HepG2 (cell line): ENCODE data around the gene CARHSP1. TPM values are rescaled to one million over a fixed set of nuclear protein-coding genes. Genes with fewer than 3 reads are reported as not detected.
A peak's percentile ranks its signal among the peaks of the same experiment; 100 is the strongest.

Source experiments
- AKNA ChIP-seq: sonication (generic); formaldehyde crosslinking; IDR thresholded peaks from 2 replicates; pipeline ENCODE4 v1.4.0; 2020; ENCODE audit warnings: missing genetic modification reagents, borderline replicate concordance
- FOXO1 ChIP-seq: sonication (generic); formaldehyde crosslinking; IDR thresholded peaks from 2 replicates; pipeline ENCODE4 v1.4.0; 2020; ENCODE audit warnings: missing genetic modification reagents
- KAT7 ChIP-seq: IDR thresholded peaks from 2 replicates; pipeline ENCODE4 v1.6.1; 2018; ENCODE audit warnings: borderline replicate concordance, missing compliant biosample characterization
- POLR2A ChIP-seq, 2 experiments: IDR thresholded peaks; 2 replicates each; pipeline ENCODE4 v1.6.1; 2011; ENCODE audit warnings: low read depth in 2 of 2, low read length in 2 of 2, mild to moderate bottlenecking in 1 of 2, moderate library complexity in 1 of 2; ENCODE audit not compliant: insufficient read depth in 1 of 2
- RFXAP ChIP-seq: sonication (generic); formaldehyde crosslinking; IDR thresholded peaks from 2 replicates; pipeline ENCODE4 v1.4.0; 2020; ENCODE audit warnings: missing genetic modification reagents, borderline replicate concordance
- TAF1 ChIP-seq: sonication (generic); formaldehyde crosslinking; IDR thresholded peaks from 2 replicates; pipeline ENCODE4 v1.4.0; 2020; ENCODE audit warnings: missing genetic modification reagents
- ZFP91 ChIP-seq: sonication (generic); formaldehyde crosslinking; IDR thresholded peaks from 2 replicates; pipeline ENCODE4 v1.9.0; 2022; ENCODE audit warnings: missing genetic modification reagents, mild to moderate bottlenecking, borderline replicate concordance
- ZKSCAN1 ChIP-seq: fragments of 150-350 bp; IDR thresholded peaks from 2 replicates; pipeline ENCODE4 v1.6.1; 2014; ENCODE audit warnings: low read length
- ZNF276 ChIP-seq: sonication (generic); formaldehyde crosslinking; IDR thresholded peaks from 2 replicates; pipeline ENCODE4 v1.4.0; 2020; ENCODE audit warnings: mild to moderate bottlenecking, low read depth, missing genetic modification reagents
- polyA plus RNA-seq, 8 experiments: library from polyadenylated mRNA; depleted of rRNA in 3 of 8; stranded (reverse) in 7 of 8; unstranded in 1 of 8; fragments of >200 nt; fragmentation: Illumina TruSeq in 4 of 8; extraction: Trizol in 4 of 8; gene quantifications; 2 replicates each; pipeline versions ENCODE4 v1.2.1 to v1.2.3, GENCODE V29; 2011 to 2016; ENCODE audit warnings: low read depth in 4 of 8, missing spikeins in 1 of 8, mixed read lengths in 1 of 8; ENCODE audit not compliant: insufficient read depth in 1 of 8
- total RNA-seq, 5 experiments: library from RNA; depleted of rRNA; stranded (reverse); fragments of >200 nt; fragmentation: Illumina TruSeq; extraction: Trizol; gene quantifications; 2 replicates each; pipeline ENCODE4 v1.2.3, GENCODE V29; 2016; ENCODE audit warnings: low read depth in 1 of 5
- TF ChIP-seq, protein P1 (sequence below): sonication (generic); formaldehyde crosslinking; IDR thresholded peaks from 2 replicates; pipeline ENCODE4 v1.4.0; 2020; ENCODE audit warnings: missing genetic modification reagents
- TF ChIP-seq, protein P2 (sequence below): sonication (generic); formaldehyde crosslinking; IDR thresholded peaks from 2 replicates; pipeline ENCODE4 v1.4.0; 2020; ENCODE audit warnings: missing genetic modification reagents
- TF ChIP-seq, protein P3 (sequence below): sonication (generic); formaldehyde crosslinking; IDR thresholded peaks from 2 replicates; pipeline ENCODE4 v1.4.0; 2020; ENCODE audit warnings: missing genetic modification reagents, mild to moderate bottlenecking, borderline replicate concordance

Gene CARHSP1
- total and polyA plus RNA-seq, 2 of the 13 experiments (the other 11 are each of a cell fraction or from before 2014, with no cell fraction given): 173 to 345 TPM

GRCh38 chr16:8868416-8869211, at the start of gene CARHSP1 (continued):
- TF ChIP-seq TAF1 (CRISPR knock-in tag): peak; percentile 97
- TF ChIP-seq, protein P1, sequence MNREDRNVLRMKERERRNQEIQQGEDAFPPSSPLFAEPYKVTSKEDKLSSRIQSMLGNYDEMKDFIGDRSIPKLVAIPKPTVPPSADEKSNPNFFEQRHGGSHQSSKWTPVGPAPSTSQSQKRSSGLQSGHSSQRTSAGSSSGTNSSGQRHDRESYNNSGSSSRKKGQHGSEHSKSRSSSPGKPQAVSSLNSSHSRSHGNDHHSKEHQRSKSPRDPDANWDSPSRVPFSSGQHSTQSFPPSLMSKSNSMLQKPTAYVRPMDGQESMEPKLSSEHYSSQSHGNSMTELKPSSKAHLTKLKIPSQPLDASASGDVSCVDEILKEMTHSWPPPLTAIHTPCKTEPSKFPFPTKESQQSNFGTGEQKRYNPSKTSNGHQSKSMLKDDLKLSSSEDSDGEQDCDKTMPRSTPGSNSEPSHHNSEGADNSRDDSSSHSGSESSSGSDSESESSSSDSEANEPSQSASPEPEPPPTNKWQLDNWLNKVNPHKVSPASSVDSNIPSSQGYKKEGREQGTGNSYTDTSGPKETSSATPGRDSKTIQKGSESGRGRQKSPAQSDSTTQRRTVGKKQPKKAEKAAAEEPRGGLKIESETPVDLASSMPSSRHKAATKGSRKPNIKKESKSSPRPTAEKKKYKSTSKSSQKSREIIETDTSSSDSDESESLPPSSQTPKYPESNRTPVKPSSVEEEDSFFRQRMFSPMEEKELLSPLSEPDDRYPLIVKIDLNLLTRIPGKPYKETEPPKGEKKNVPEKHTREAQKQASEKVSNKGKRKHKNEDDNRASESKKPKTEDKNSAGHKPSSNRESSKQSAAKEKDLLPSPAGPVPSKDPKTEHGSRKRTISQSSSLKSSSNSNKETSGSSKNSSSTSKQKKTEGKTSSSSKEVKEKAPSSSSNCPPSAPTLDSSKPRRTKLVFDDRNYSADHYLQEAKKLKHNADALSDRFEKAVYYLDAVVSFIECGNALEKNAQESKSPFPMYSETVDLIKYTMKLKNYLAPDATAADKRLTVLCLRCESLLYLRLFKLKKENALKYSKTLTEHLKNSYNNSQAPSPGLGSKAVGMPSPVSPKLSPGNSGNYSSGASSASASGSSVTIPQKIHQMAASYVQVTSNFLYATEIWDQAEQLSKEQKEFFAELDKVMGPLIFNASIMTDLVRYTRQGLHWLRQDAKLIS (CRISPR knock-in tag): no peak
- peak in 1 of 2 experiments; percentile 88; a peak in 2 of 4 replicates for TF ChIP-seq POLR2A (IDR thresholded peaks at IDR 0.05; ENCODE audit: insufficient read depth in 1 of 2, low read depth in 2 of 2, low read length in 2 of 2)
- TF ChIP-seq, protein P2, sequence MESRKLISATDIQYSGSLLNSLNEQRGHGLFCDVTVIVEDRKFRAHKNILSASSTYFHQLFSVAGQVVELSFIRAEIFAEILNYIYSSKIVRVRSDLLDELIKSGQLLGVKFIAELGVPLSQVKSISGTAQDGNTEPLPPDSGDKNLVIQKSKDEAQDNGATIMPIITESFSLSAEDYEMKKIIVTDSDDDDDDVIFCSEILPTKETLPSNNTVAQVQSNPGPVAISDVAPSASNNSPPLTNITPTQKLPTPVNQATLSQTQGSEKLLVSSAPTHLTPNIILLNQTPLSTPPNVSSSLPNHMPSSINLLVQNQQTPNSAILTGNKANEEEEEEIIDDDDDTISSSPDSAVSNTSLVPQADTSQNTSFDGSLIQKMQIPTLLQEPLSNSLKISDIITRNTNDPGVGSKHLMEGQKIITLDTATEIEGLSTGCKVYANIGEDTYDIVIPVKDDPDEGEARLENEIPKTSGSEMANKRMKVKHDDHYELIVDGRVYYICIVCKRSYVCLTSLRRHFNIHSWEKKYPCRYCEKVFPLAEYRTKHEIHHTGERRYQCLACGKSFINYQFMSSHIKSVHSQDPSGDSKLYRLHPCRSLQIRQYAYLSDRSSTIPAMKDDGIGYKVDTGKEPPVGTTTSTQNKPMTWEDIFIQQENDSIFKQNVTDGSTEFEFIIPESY (CRISPR knock-in tag): no peak
- no peak for TF ChIP-seq ZNF276 (CRISPR knock-in tag)
- no peak for TF ChIP-seq ZKSCAN1
- no peak; the same call in 1 of the 2 replicates for TF ChIP-seq KAT7
- TF ChIP-seq FOXO1 (CRISPR knock-in tag): no peak
- TF ChIP-seq ZFP91 (CRISPR knock-in tag): no peak
- TF ChIP-seq RFXAP (CRISPR knock-in tag): no peak
- TF ChIP-seq AKNA: no peak
- TF ChIP-seq, protein P3, sequence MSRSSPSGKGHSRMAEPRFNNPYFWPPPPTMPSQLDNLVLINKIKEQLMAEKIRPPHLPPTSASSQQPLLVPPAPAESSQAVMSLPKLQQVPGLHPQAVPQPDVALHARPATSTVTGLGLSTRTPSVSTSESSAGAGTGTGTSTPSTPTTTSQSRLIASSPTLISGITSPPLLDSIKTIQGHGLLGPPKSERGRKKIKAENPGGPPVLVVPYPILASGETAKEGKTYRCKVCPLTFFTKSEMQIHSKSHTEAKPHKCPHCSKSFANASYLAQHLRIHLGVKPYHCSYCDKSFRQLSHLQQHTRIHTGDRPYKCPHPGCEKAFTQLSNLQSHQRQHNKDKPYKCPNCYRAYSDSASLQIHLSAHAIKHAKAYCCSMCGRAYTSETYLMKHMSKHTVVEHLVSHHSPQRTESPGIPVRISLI (CRISPR knock-in tag): no peak; the same call in 1 of the 2 replicates
